GM23338 (cell line): ENCODE measurements around the gene KRTAP19-2. TPM values are rescaled to one million over a fixed set of nuclear protein-coding genes. Genes with fewer than 3 reads are reported as not detected.

Experiments
- ATAC-seq: fragments of 200-7000 bp; cut with Tn5 transposase; 3 replicates; pipeline ENCODE4 v1.9.1; 2020
- DNase-seq: peaks from one replicate; pipeline ENCODE4 v3.0.0-alpha.2; 2015; ENCODE audit warnings: low spot score
- H2AFZ ChIP-seq: fragments of 200-600 bp; sonication (generic); 2 replicates; pipeline ENCODE4 v1.8.0; 2016; ENCODE audit warnings: antibody characterized with exemption, mild to moderate bottlenecking, moderate library complexity
- H3F3A ChIP-seq: fragments of 200-600 bp; sonication (generic); replicated peaks from 2 replicates; pipeline ENCODE4 v1.8.0; 2017; ENCODE audit warnings: antibody characterized with exemption, mixed run types, low read depth
- H3K27ac ChIP-seq: fragments of 200-600 bp; sonication (generic); 2 replicates; pipeline ENCODE4 v1.6.1; 2016; ENCODE audit warnings: low read depth
- H3K27me3 ChIP-seq: fragments of 200-600 bp; sonication (generic); 2 replicates; pipeline ENCODE4 v1.8.0; 2016; ENCODE audit warnings: mild to moderate bottlenecking, mixed run types, moderate library complexity; ENCODE audit not compliant: insufficient read depth
- H3K36me3 ChIP-seq: fragments of 200-600 bp; sonication (generic); 2 replicates; pipeline ENCODE4 v1.8.0; 2016; ENCODE audit warnings: mild to moderate bottlenecking; ENCODE audit not compliant: insufficient read depth
- H3K4me1 ChIP-seq: fragments of 200-600 bp; sonication (generic); 2 replicates; pipeline ENCODE4 v1.8.0; 2016; ENCODE audit warnings: mild to moderate bottlenecking, moderate library complexity; ENCODE audit not compliant: insufficient read depth
- H3K4me2 ChIP-seq: fragments of 200-600 bp; sonication (generic); 2 replicates; pipeline ENCODE4 v1.7.1; 2017; ENCODE audit warnings: mixed run types
- H3K4me3 ChIP-seq: fragments of 200-600 bp; sonication (generic); 2 replicates; pipeline ENCODE4 v1.6.1; 2016; ENCODE audit warnings: mixed run types
- H3K79me2 ChIP-seq: fragments of 200-600 bp; sonication (generic); replicated peaks from 2 replicates; pipeline ENCODE4 v1.8.0; 2017; ENCODE audit warnings: mild to moderate bottlenecking; ENCODE audit not compliant: insufficient read depth
- H3K9me2 ChIP-seq: fragments of 200-600 bp; sonication (generic); 2 replicates; pipeline ENCODE4 v1.8.0; 2017; ENCODE audit not compliant: insufficient read depth
- H4K20me1 ChIP-seq: fragments of 200-600 bp; sonication (generic); replicated peaks from 2 replicates; pipeline ENCODE4 v1.8.0; 2017; ENCODE audit warnings: mild to moderate bottlenecking; ENCODE audit not compliant: insufficient read depth
- H3K27ac Mint-ChIP-seq: 2 replicates; pipeline ENCODE4 v1.8.0; 2020; ENCODE audit warnings: inconsistent platforms, mild to moderate bottlenecking, moderate library complexity, mixed read lengths
- H3K27me3 Mint-ChIP-seq: 3 replicates; pipeline ENCODE4 v1.8.0; 2022; ENCODE audit warnings: low read depth, mild to moderate bottlenecking, moderate library complexity, mixed read lengths, inconsistent platforms; ENCODE audit not compliant: insufficient read depth, poor library complexity
- H3K36me3 Mint-ChIP-seq: 3 replicates; pipeline ENCODE4 v1.8.0; 2021; ENCODE audit warnings: low read depth, mild to moderate bottlenecking, inconsistent platforms, moderate library complexity, mixed read lengths
- H3K4me1 Mint-ChIP-seq: 3 replicates; pipeline ENCODE4 v1.8.0; 2020; ENCODE audit warnings: mild to moderate bottlenecking, inconsistent platforms, mixed read lengths
- H3K4me3 Mint-ChIP-seq: 3 replicates; pipeline ENCODE4 v1.8.0; 2021; ENCODE audit warnings: moderate library complexity, mild to moderate bottlenecking, inconsistent platforms, mixed read lengths
- H3K9me3 Mint-ChIP-seq: 3 replicates; pipeline ENCODE4 v1.8.0; 2020; ENCODE audit warnings: moderate library complexity, mild to moderate bottlenecking, inconsistent platforms, mixed read lengths
- CREB1 ChIP-seq: fragments of 250-450 bp; sonication (Bioruptor Pico); IDR thresholded peaks from 2 replicates; pipeline ENCODE4 v1.5.0; 2020; ENCODE audit warnings: low read depth, mild to moderate bottlenecking, moderate library complexity
- EZH2 ChIP-seq: fragments of 200-600 bp; sonication (generic); IDR thresholded peaks from one replicate; pipeline ENCODE4 v1.8.0; 2017; ENCODE audit warnings: antibody characterized with exemption, mild to moderate bottlenecking, low read depth; ENCODE audit not compliant: unreplicated experiment
- EZH2phosphoT487 ChIP-seq: fragments of 200-600 bp; sonication (generic); IDR thresholded peaks from one replicate; pipeline ENCODE4 v1.8.1; 2018; ENCODE audit warnings: antibody characterized with exemption; ENCODE audit not compliant: unreplicated experiment
- JUNB ChIP-seq: IDR thresholded peaks from one replicate; pipeline ENCODE4 v1.6.1; 2016; ENCODE audit warnings: antibody characterized with exemption; ENCODE audit not compliant: unreplicated experiment
- NANOG ChIP-seq: IDR thresholded peaks from 2 replicates; pipeline ENCODE4 v1.6.1; 2016; ENCODE audit warnings: antibody characterized with exemption, borderline replicate concordance
- POLR2AphosphoS5 ChIP-seq: IDR thresholded peaks from 2 replicates; pipeline ENCODE4 v1.6.1; 2016; ENCODE audit warnings: antibody characterized with exemption, low read depth
- STAT1 ChIP-seq: IDR thresholded peaks from one replicate; pipeline ENCODE4 v1.6.1; 2016; ENCODE audit warnings: antibody characterized with exemption; ENCODE audit not compliant: unreplicated experiment
- ZNF114 ChIP-seq: fragments of 250-450 bp; sonication (Bioruptor Pico); IDR thresholded peaks from 2 replicates; pipeline ENCODE4 v1.5.0; 2020; ENCODE audit warnings: mild to moderate bottlenecking, moderate library complexity
- ZNF331 ChIP-seq: fragments of 250-450 bp; sonication (Bioruptor Pico); IDR thresholded peaks from 2 replicates; pipeline ENCODE4 v1.5.0; 2020; ENCODE audit warnings: low read depth, mild to moderate bottlenecking, moderate library complexity
- long read RNA-seq: library from polyadenylated mRNA; unstranded; transcript quantifications from one replicate; pipeline ENCODE4 v2.0.0, GENCODE V29; 2020; ENCODE audit not compliant: unreplicated experiment
- polyA plus RNA-seq: library from polyadenylated mRNA; unstranded; fragments of >200 nt; fragmentation: Nextera tagmentation; extraction: Ambion mirVana; gene quantifications from 2 replicates; pipeline ENCODE4 v1.2.1, GENCODE V29; 2016
- total RNA-seq: library from RNA; depleted of rRNA; stranded (reverse); fragments of >200 nt; shearing (Covaris generic); gene quantifications from 2 replicates; pipeline ENCODE4 v1.2.3, GENCODE V29; 2014; rRNA removed
- TF ChIP-seq, protein P1 (sequence below): IDR thresholded peaks from 2 replicates; pipeline ENCODE4 v1.6.1; 2016; ENCODE audit warnings: antibody characterized with exemption
- TF ChIP-seq, protein P2 (sequence below): IDR thresholded peaks from one replicate; pipeline ENCODE4 v1.6.1; 2018; ENCODE audit warnings: antibody characterized with exemption; ENCODE audit not compliant: unreplicated experiment
- TF ChIP-seq, protein P3 (sequence below), 2 experiments: fragments of 200-600 bp in 1 of 2; sonication (generic) in 1 of 2; conservative IDR thresholded peaks; 2 replicates each; pipeline versions ENCODE4 v1.5.1 to v1.6.1; 2016 to 2017; ENCODE audit warnings: antibody characterized with exemption in 2 of 2, low read depth in 2 of 2, mild to moderate bottlenecking in 2 of 2, moderate library complexity in 1 of 2
- TF ChIP-seq, protein P4 (sequence below): fragments of 250-450 bp; sonication (Bioruptor Pico); IDR thresholded peaks from 2 replicates; pipeline ENCODE4 v1.5.0; 2020; ENCODE audit warnings: mild to moderate bottlenecking, moderate library complexity

Gene KRTAP19-2, protein sequence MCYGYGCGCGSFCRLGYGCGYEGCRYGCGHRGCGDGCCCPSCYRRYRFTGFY
- not detected in 2 replicates for total RNA-seq
- not detected in 2 replicates for polyA plus RNA-seq
- long read RNA-seq = 0 reads

DNA sequence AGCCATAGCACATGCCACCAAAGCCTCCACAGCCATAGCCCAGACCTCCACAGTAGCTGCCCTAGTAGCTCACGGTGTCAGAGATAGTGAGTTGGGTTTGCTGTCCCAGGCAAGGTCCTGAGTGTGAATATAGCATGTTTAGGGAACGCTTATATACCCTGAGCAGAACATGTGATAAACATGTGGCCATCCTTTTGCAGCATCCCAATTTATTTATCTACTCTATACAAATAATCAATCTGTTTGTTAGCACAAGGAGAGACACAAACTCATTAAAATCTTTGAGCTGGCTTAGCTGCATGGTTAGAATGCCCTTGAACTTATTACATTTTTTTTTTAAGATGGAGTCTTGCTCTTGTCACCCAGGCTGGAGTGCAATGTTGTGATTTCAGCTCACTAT lies at the start of gene KRTAP19-2:
TSS of gene KRTAP19-2 (minus strand) at position 101 of the 400 bp plus-strand sequence. CDS start at position 13, 88 bp downstream.
- peaks cover 27% of the 10 kb centered on the region; the same call in 2 of the 3 replicates for H3K36me3 Mint-ChIP-seq
- no peak within 1 kb of the TSS for H3K4me3 Mint-ChIP-seq
- Histone ChIP-seq H3K79me2 (no peaks in the 10 kb centered on the region), H3K27ac (no peak within 1 kb of the TSS), H3K4me2 (no peak within 1 kb of the TSS), H3K27me3 (no peaks in the 10 kb centered on the region), H3K9me2 (no peaks in the 10 kb centered on the region), H3K4me1 (no peaks in the 10 kb centered on the region), H3K36me3 (no peaks in the 10 kb centered on the region), H2AFZ (no peak within 1 kb of the TSS), H4K20me1 (no peaks in the 10 kb centered on the region), H3K4me3 (no peak within 1 kb of the TSS), H3F3A (no peaks in the 10 kb centered on the region)
- H3K9me3 Mint-ChIP-seq = peaks cover 42% of the 10 kb centered on the region
- H3K27ac Mint-ChIP-seq = no peak within 1 kb of the TSS
- TF ChIP-seq EZH2phosphoT487 (no peak), STAT1 (no peak), NANOG (no peak), ZNF331 (CRISPR knock-in tag) (no peak), JUNB (no peak), EZH2 (no peak), ZNF114 (CRISPR knock-in tag) (no peak), POLR2AphosphoS5 (no peak), CREB1 (CRISPR knock-in tag) (no peak)
- TF ChIP-seq, protein P1, sequence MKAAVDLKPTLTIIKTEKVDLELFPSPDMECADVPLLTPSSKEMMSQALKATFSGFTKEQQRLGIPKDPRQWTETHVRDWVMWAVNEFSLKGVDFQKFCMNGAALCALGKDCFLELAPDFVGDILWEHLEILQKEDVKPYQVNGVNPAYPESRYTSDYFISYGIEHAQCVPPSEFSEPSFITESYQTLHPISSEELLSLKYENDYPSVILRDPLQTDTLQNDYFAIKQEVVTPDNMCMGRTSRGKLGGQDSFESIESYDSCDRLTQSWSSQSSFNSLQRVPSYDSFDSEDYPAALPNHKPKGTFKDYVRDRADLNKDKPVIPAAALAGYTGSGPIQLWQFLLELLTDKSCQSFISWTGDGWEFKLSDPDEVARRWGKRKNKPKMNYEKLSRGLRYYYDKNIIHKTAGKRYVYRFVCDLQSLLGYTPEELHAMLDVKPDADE = no peak
- TF ChIP-seq, protein P2, sequence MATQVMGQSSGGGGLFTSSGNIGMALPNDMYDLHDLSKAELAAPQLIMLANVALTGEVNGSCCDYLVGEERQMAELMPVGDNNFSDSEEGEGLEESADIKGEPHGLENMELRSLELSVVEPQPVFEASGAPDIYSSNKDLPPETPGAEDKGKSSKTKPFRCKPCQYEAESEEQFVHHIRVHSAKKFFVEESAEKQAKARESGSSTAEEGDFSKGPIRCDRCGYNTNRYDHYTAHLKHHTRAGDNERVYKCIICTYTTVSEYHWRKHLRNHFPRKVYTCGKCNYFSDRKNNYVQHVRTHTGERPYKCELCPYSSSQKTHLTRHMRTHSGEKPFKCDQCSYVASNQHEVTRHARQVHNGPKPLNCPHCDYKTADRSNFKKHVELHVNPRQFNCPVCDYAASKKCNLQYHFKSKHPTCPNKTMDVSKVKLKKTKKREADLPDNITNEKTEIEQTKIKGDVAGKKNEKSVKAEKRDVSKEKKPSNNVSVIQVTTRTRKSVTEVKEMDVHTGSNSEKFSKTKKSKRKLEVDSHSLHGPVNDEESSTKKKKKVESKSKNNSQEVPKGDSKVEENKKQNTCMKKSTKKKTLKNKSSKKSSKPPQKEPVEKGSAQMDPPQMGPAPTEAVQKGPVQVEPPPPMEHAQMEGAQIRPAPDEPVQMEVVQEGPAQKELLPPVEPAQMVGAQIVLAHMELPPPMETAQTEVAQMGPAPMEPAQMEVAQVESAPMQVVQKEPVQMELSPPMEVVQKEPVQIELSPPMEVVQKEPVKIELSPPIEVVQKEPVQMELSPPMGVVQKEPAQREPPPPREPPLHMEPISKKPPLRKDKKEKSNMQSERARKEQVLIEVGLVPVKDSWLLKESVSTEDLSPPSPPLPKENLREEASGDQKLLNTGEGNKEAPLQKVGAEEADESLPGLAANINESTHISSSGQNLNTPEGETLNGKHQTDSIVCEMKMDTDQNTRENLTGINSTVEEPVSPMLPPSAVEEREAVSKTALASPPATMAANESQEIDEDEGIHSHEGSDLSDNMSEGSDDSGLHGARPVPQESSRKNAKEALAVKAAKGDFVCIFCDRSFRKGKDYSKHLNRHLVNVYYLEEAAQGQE = no peak
- TF ChIP-seq, protein P3, sequence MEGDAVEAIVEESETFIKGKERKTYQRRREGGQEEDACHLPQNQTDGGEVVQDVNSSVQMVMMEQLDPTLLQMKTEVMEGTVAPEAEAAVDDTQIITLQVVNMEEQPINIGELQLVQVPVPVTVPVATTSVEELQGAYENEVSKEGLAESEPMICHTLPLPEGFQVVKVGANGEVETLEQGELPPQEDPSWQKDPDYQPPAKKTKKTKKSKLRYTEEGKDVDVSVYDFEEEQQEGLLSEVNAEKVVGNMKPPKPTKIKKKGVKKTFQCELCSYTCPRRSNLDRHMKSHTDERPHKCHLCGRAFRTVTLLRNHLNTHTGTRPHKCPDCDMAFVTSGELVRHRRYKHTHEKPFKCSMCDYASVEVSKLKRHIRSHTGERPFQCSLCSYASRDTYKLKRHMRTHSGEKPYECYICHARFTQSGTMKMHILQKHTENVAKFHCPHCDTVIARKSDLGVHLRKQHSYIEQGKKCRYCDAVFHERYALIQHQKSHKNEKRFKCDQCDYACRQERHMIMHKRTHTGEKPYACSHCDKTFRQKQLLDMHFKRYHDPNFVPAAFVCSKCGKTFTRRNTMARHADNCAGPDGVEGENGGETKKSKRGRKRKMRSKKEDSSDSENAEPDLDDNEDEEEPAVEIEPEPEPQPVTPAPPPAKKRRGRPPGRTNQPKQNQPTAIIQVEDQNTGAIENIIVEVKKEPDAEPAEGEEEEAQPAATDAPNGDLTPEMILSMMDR (conservative IDR thresholded peaks at IDR 0.05; ENCODE audit: low read depth in 2 of 2) = no peak
- TF ChIP-seq, protein P4, sequence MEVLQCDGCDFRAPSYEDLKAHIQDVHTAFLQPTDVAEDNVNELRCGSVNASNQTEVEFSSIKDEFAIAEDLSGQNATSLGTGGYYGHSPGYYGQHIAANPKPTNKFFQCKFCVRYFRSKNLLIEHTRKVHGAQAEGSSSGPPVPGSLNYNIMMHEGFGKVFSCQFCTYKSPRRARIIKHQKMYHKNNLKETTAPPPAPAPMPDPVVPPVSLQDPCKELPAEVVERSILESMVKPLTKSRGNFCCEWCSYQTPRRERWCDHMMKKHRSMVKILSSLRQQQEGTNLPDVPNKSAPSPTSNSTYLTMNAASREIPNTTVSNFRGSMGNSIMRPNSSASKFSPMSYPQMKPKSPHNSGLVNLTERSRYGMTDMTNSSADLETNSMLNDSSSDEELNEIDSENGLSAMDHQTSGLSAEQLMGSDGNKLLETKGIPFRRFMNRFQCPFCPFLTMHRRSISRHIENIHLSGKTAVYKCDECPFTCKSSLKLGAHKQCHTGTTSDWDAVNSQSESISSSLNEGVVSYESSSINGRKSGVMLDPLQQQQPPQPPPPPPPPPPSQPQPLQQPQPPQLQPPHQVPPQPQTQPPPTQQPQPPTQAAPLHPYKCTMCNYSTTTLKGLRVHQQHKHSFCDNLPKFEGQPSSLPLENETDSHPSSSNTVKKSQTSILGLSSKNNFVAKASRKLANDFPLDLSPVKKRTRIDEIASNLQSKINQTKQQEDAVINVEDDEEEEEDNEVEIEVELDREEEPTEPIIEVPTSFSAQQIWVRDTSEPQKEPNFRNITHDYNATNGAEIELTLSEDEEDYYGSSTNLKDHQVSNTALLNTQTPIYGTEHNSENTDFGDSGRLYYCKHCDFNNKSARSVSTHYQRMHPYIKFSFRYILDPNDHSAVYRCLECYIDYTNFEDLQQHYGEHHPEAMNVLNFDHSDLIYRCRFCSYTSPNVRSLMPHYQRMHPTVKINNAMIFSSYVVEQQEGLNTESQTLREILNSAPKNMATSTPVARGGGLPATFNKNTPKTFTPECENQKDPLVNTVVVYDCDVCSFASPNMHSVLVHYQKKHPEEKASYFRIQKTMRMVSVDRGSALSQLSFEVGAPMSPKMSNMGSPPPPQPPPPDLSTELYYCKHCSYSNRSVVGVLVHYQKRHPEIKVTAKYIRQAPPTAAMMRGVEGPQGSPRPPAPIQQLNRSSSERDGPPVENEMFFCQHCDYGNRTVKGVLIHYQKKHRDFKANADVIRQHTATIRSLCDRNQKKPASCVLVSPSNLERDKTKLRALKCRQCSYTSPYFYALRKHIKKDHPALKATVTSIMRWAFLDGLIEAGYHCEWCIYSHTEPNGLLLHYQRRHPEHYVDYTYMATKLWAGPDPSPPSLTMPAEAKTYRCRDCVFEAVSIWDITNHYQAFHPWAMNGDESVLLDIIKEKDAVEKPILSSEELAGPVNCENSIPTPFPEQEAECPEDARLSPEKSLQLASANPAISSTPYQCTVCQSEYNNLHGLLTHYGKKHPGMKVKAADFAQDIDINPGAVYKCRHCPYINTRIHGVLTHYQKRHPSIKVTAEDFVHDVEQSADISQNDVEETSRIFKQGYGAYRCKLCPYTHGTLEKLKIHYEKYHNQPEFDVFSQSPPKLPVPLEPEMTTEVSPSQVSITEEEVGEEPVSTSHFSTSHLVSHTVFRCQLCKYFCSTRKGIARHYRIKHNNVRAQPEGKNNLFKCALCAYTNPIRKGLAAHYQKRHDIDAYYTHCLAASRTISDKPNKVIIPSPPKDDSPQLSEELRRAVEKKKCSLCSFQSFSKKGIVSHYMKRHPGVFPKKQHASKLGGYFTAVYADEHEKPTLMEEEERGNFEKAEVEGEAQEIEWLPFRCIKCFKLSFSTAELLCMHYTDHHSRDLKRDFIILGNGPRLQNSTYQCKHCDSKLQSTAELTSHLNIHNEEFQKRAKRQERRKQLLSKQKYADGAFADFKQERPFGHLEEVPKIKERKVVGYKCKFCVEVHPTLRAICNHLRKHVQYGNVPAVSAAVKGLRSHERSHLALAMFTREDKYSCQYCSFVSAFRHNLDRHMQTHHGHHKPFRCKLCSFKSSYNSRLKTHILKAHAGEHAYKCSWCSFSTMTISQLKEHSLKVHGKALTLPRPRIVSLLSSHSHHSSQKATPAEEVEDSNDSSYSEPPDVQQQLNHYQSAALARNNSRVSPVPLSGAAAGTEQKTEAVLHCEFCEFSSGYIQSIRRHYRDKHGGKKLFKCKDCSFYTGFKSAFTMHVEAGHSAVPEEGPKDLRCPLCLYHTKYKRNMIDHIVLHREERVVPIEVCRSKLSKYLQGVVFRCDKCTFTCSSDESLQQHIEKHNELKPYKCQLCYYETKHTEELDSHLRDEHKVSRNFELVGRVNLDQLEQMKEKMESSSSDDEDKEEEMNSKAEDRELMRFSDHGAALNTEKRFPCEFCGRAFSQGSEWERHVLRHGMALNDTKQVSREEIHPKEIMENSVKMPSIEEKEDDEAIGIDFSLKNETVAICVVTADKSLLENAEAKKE = no peak
- H3K27me3 Mint-ChIP-seq = no peaks in the 10 kb centered on the region
- ATAC-seq (no peak), DNase-seq (no peak)
- no peaks in the 10 kb centered on the region for H3K4me1 Mint-ChIP-seq
